CD4-positive, alpha-beta T cell treated with Interleukin-4 for 1 hour (primary cell): ENCODE measurements around the gene ADRA2B.
"Not testable (repeated sequence)": the region's sequence is repeated elsewhere in the genome, so short reads cannot be mapped to it uniquely, and the experiment has no call there.

Experiments
- DNase-seq, 2 donors: peaks; one replicate each; pipeline ENCODE4 v3.0.0-alpha.2; 2020 to 2022

ADRA2B gene

GRCh38 chr2:96085541-96086355 is 30.6 kb downstream of the ADRA2B start:
- peak in 1 of 2 donors; percentile 8 for DNase-seq

- DNase-seq = peak in 1 of 2 donors; percentile 10
Measured at GRCh38 chr2:96084858-96085518, 31.4 kb downstream of the ADRA2B start.

- peak in 1 of 2 donors; percentile 6 for DNase-seq
Measured at GRCh38 chr2:96083989-96084857, 32.1 kb downstream of the ADRA2B start.

- DNase-seq = peak in 1 of 2 donors; percentile 9
Measured at GRCh38 chr2:96083064-96083939, 33.1 kb downstream of the ADRA2B start.

GRCh38 chr2:96082211-96083063 is 33.9 kb downstream of the ADRA2B start:
- peak in 1 of 2 donors; percentile 9 for DNase-seq

- DNase-seq = no peak
Measured at GRCh38 chr2:96081042-96081441, 35.3 kb downstream of the ADRA2B start.

DNA sequence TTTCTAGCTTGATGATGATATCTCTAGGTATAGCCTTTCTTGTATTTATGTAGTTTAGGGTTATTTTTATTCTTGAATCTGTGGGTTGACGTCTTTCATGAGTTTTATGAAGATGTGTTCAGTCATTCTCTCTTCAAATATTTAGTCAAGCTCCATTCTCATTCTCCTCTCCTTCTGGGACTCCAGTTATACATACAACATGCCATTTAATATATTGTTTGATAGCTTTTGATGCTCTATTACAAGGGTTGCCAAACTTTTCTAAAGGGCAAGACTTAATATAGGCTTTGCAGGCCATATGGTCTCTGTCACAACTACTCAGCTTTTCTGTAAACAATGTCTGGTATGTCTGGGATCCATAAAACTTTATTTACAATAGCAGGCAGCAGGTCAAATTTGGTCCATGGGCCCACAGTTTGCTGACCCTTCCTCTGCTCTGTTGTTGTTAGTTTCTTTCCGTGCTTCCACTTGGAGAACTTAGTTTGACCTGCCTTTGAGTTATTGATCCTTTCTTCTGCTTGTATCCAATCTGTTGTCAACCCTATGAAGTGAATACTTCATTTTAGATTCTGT is 41.1 kb downstream of the ADRA2B start:
- DNase-seq = no peak

DNA sequence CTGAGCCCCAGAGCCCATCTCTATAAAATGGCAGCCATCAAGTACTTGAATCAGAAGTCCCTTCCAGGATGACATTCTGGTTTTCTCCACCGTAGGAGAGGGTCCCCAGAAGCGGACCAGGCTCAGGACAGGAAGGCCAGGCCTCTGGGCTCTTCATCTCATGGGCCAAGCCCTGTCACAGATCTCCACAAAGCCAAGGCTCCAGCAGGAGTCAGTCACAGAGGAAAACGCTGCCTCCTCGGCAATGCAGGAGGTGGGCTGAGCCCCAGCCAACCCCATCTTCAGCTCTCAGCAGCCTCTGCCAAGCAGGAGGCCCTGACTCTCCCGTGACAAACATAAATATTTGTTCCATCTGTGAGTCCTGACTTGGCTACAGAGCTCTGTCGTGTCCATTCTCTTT is 42.2 kb downstream of the ADRA2B start:
- no peak for DNase-seq

- no peak for DNase-seq
Measured at GRCh38 chr2:96073170-96073775, 43.1 kb downstream of the ADRA2B start.

- DNase-seq = no peak
Measured at GRCh38 chr2:96072746-96073145, 43.6 kb downstream of the ADRA2B start.

DNA sequence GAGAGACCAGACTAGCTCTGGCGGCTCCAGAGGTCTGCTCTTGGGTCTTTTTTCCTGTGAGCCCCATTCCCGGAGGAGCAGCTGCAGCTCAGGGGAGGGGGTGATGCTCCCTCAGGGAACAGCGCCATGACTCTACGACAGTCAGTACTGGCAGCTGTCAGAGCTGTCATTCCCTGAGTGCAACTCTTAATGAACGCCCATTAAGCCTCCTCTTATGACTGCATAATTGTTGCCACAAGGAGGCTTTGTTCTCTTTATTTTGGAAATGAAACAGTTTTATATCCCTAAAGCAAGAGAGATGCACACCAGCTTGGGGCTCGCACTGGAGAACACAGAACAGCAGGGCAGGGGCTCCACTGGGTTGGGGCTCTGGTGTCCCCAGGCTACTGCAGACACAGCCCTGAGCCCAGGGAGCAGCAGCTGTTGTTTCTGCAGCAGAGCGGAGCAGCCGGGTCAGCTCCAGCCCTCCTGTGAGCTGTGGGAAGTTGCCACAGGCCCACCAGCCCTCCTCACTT is 44.3 kb downstream of the ADRA2B start:
- not testable (repeated sequence) for DNase-seq

DNA sequence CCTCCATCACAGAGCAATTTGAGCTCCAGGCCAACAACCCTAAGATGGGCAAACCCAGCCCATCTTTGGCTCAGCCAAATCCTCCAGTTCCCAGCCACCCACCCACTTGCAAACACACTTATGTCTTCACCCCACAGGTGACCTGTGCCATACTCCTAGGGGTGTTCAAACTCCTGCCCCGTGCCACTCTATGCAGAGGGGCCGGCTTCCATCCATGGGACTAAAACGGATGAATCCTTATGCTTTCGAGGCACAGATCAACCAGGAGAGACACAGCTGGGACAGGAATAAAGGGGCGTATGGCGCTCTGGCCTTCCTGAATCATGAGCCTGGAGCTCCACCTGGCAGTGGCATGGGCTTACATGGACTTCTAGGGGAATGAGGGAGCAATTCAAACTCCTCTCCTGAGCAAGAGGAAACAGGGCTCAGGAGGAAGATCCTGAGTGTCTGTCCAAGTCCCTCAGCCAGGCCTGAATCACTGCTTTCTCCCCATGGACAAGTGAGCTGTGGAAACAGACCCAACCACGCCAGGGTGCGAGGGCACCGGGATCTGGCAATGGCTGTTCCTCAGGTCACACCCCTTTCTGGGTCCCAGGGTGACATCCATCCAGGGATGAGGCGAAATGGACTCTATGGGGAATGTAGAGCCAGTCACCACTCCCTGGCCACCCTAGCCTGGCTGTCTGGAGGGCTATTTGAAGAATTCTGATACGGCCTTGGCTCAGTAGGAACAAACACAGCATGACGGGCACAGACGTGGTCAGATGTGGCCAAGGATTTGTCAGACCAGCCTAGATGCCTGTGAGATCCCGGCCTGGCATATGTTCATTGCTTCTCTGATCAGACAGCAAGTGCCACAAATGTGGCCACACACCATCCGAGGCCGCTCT is 45.0 kb downstream of the ADRA2B start:
- not testable (repeated sequence) for DNase-seq

GRCh38 chr2:96070351-96070750 is 46.0 kb downstream of the ADRA2B start:
- DNase-seq = not testable (repeated sequence)

- DNase-seq = not testable (repeated sequence)
Measured at GRCh38 chr2:96069878-96070277, 46.5 kb downstream of the ADRA2B start.

DNA sequence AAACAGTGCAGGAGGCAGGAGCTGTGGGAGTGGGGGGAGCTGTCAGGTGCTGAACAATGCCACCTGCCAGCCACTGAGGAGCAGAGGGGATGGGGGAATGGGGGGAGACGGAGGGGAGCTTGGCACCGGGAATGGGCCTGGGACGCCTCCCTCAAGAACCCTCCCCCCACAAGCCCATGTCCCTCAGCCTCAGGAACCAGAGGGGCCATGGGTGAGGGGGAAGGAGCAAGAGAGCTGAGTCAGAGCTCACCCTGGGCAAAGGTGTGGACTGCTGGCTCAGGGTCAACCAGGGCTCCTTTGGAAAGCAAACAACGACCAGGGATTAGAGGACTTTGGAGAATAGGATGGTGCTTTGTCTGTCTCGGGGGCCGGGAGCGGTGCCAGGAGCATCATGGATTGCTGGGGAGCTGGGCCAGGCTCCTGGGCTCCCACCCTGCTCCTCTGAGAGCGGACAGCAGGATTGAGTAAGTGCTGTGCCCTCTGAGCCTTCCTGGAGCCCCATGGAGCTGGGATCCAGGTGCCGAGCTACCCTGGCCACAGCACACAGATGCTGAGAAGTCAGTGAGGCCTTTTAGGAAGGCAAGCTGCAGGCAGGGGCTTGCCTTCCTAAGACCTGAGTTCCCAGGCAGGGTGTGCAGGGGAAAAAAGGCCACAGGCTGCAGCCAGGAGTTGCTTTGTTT is 48.3 kb downstream of the ADRA2B start:
- DNase-seq = not testable (repeated sequence)

- not testable (repeated sequence) for DNase-seq
Measured at GRCh38 chr2:96067098-96067660, 49.2 kb downstream of the ADRA2B start.

DNA sequence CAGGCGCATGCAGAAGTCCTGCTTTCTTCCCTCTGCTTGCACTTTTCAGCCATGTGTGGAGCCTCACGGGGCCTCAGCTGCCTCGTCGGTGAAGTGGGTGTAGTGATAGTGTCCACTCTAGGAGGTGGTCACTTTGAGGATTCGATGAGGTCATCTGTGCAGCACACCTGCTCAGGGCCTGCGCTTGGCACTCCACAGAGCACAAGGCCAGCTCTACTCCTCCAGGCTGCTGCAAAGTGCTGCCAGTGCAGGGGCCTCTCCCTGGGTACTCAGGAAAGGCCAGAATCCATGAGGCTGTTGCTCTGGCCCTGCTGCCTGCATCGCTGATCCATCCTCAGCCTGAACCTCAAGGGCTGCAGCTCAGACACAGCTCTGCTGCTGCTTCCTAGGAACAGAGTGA is 49.9 kb downstream of the ADRA2B start:
- not testable (repeated sequence) for DNase-seq

GRCh38 chr2:96065954-96066353 is 50.4 kb downstream of the ADRA2B start:
- DNase-seq = not testable (repeated sequence)
